Erythroblast (primary cell): ENCODE results near the gene RTN4.

Experiments used
- GATA1 ChIP-seq: IDR thresholded peaks from 2 replicates; pipeline ENCODE4 v1.6.1; 2011; ENCODE audit warnings: low read depth, mild to moderate bottlenecking, control low read depth, low read length, moderate library complexity
- POLR2A ChIP-seq: IDR thresholded peaks from 2 replicates; pipeline ENCODE4 v1.6.1; 2011; ENCODE audit warnings: mild to moderate bottlenecking, low read length

GRCh38 chr2:54963476-54963875 is 86.8 kb downstream of the RTN4 start:
- no peak for TF ChIP-seq POLR2A
- TF ChIP-seq GATA1, result no peak
